GM23248 (cell line): ENCODE measurements around the gene R3HDM2.

Experiments
- EZH2 ChIP-seq: fragments of 200-600 bp; sonication (generic); IDR thresholded peaks from 2 replicates; pipeline ENCODE4 v1.6.1; 2018; ENCODE audit warnings: antibody characterized with exemption, mild to moderate bottlenecking; ENCODE audit not compliant: insufficient read depth, poor library complexity, severe bottlenecking
- EZH2phosphoT487 ChIP-seq: fragments of 200-600 bp; sonication (generic); IDR thresholded peaks from 2 replicates; pipeline ENCODE4 v1.6.1; 2018; ENCODE audit warnings: antibody characterized with exemption, moderate library complexity, mild to moderate bottlenecking, low read depth; ENCODE audit not compliant: insufficient read depth

DNA sequence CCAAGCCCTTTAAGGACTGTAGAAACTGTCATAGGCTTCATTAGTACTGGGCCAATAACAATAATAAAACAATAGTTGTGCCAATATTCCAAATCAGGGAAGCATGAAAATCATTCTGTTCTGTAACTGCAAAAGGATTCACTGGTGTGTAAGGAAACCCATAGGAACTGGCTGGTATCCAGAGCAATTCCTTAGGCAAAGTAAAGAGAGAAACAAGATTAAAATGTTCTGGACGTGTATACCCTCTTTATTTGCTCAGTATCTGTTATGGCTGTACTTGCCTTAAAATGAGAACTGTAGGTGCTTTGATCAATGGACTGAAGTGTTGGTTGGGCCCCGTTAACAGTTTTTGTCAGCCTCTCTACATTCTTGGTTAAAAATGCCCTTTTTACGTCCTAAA, 107.4 kb downstream of the R3HDM2 start:
- no peak for TF ChIP-seq EZH2phosphoT487
- TF ChIP-seq EZH2, result no peak
